Smooth muscle cell (in vitro differentiated cells): ENCODE data around the gene STARD10. TPM values are rescaled to one million over a fixed set of nuclear protein-coding genes. Genes with fewer than 3 reads are reported as not detected.

Experiments used
- DNase-seq: peaks from one replicate; lab custom pipeline; 2025; ENCODE audit not compliant: unreplicated experiment; lab: John Stamatoyannopoulos, UW
- H2AFZ ChIP-seq: fragments of 200-600 bp; sonication (generic); 2 replicates; pipeline ENCODE4 v1.6.0; 2016; ENCODE audit warnings: antibody characterized with exemption, low read depth, mild to moderate bottlenecking
- H3F3A ChIP-seq: fragments of 200-600 bp; sonication (generic); 2 replicates; pipeline ENCODE4 v1.6.0; 2017; ENCODE audit warnings: antibody characterized with exemption, low read depth
- H3K27ac ChIP-seq: fragments of 200-600 bp; sonication (generic); 2 replicates; pipeline ENCODE4 v1.5.1; 2016; ENCODE audit warnings: low read depth, mild to moderate bottlenecking
- H3K27me3 ChIP-seq: fragments of 200-600 bp; sonication (generic); 2 replicates; pipeline ENCODE4 v1.6.1; 2016; ENCODE audit warnings: low read depth, mild to moderate bottlenecking
- H3K36me3 ChIP-seq: fragments of 200-600 bp; sonication (generic); 2 replicates; pipeline ENCODE4 v1.5.1; 2016; ENCODE audit warnings: low read depth
- H3K4me1 ChIP-seq: fragments of 200-600 bp; sonication (generic); 2 replicates; pipeline ENCODE4 v1.5.1; 2016; ENCODE audit warnings: low read depth
- H3K4me2 ChIP-seq: fragments of 200-600 bp; sonication (generic); 2 replicates; pipeline ENCODE4 v1.6.0; 2016; ENCODE audit warnings: mild to moderate bottlenecking
- H3K4me3 ChIP-seq: fragments of 200-600 bp; sonication (generic); 2 replicates; pipeline ENCODE4 v1.5.1; 2016; ENCODE audit warnings: mild to moderate bottlenecking
- H3K79me2 ChIP-seq: fragments of 200-600 bp; sonication (generic); 2 replicates; pipeline ENCODE4 v1.6.0; 2016; ENCODE audit warnings: low read depth, mild to moderate bottlenecking
- H3K9ac ChIP-seq: fragments of 200-600 bp; sonication (generic); 2 replicates; pipeline ENCODE4 v1.6.0; 2016; ENCODE audit warnings: low read depth
- H3K9me3 ChIP-seq: fragments of 200-600 bp; sonication (generic); replicated peaks from 2 replicates; pipeline ENCODE4 v1.5.1; 2016; ENCODE audit warnings: low read depth
- H4K20me1 ChIP-seq: fragments of 200-600 bp; sonication (generic); 2 replicates; pipeline ENCODE4 v1.6.0; 2016; ENCODE audit warnings: low read depth
- CTCF ChIP-seq: fragments of 200-600 bp; sonication (generic); IDR thresholded peaks from 2 replicates; pipeline ENCODE4 v1.5.1; 2017; ENCODE audit warnings: borderline replicate concordance, mild to moderate bottlenecking, antibody characterized with exemption; ENCODE audit not compliant: insufficient read depth, poor library complexity, severe bottlenecking
- WGBS: methylation state at CpG from one replicate; pipeline ENCODE4 v1.1.7; 2016; ENCODE audit warnings: low lambda C conversion rate; 5-methylcytosine and 5-hydroxymethylcytosine counted together
- polyA plus RNA-seq: library from polyadenylated mRNA; unstranded; fragments of >200 nt; fragmentation: Nextera tagmentation; extraction: Ambion mirVana; gene quantifications from 2 replicates; pipeline ENCODE4 v1.2.1, GENCODE V29; 2016
- total RNA-seq: library from RNA; depleted of rRNA; stranded (reverse); fragments of >200 nt; gene quantifications from 2 replicates; pipeline ENCODE4 v1.2.3, GENCODE V29; 2014

STARD10 gene
- total and polyA plus RNA-seq, 2 experiments from 2014 or later: 87.7 to 130 TPM

- WGBS: 97% methylated on average over 5 of the region's 5 CpGs
- no peak for TF ChIP-seq CTCF
- no peaks in the 10 kb centered on the region for H3K27me3 ChIP-seq
- no peak overlapping the region for H3K27ac ChIP-seq
- peaks cover 12% of the 10 kb centered on the region for H3F3A ChIP-seq
- H3K36me3 ChIP-seq: no peaks in the 10 kb centered on the region
- H3K4me1 ChIP-seq: peaks cover 4% of the 10 kb centered on the region
- H3K79me2 ChIP-seq: no peaks in the 10 kb centered on the region
- H3K9me3 ChIP-seq: no peaks in the 10 kb centered on the region
- DNase-seq: no peak
- no peaks in the 10 kb centered on the region for H4K20me1 ChIP-seq
- no peak overlapping the region for H2AFZ ChIP-seq
- H3K9ac ChIP-seq: no peak overlapping the region
- no peak overlapping the region for H3K4me2 ChIP-seq
- no peak overlapping the region for H3K4me3 ChIP-seq
Observed at GRCh38 chr11:72834905-72835304, 41.1 kb upstream of the STARD10 start.

DNA sequence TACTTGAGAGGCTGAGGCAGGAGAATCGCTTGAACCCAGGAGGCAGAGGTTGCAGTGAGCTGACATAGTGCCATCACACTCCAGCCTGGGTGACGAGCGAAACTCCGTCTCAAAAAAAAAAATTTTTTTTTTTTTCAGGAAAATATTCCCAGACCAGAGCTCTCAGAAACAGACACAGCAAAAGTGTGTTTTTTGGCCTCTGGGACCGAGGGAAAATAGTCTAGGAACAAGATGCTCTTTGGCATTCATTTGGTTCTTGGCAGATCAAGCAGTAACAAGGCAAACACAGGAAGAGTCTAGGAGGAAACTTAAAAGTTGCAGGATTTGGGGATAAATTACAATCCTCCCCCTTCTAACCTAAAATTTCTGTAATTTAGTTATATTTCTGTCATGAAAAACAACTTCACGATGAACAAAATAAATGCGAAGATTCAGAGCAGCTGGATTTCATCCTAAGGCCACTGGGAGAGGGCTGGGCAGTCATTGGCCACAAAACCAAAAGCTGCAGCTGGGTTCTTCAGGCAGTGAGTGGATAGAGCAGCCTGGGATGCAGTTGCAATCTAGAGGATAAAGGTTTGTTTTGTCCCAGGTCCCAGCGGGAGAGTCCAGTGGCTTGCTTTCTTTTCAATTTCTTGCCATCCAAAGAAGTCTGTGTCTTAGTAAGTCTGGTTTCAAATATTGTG lies 40.1 kb upstream of the STARD10 start:
- H3K9me3 ChIP-seq: no peaks in the 10 kb centered on the region
- H3F3A ChIP-seq: peaks cover 6% of the 10 kb centered on the region
- no peak for TF ChIP-seq CTCF
- H3K27ac ChIP-seq: no peak overlapping the region
- no peak overlapping the region for H2AFZ ChIP-seq
- no peaks in the 10 kb centered on the region for H3K36me3 ChIP-seq
- no peak overlapping the region for H3K4me2 ChIP-seq
- H3K4me1 ChIP-seq: peaks cover 4% of the 10 kb centered on the region
- H3K27me3 ChIP-seq: no peaks in the 10 kb centered on the region
- H3K79me2 ChIP-seq: no peaks in the 10 kb centered on the region
- no peak overlapping the region for H3K9ac ChIP-seq
- H3K4me3 ChIP-seq: no peak overlapping the region
- 75% methylated on average over 8 of the region's 8 CpGs for WGBS
- DNase-seq: no peak
- no peaks in the 10 kb centered on the region for H4K20me1 ChIP-seq

GRCh38 chr11:72833083-72833733 lies 39.4 kb upstream of the STARD10 start:
- 95% methylated on average over 5 of the region's 5 CpGs for WGBS
- no peak overlapping the region for H3K4me3 ChIP-seq
- H3K27ac ChIP-seq: no peak overlapping the region
- no peaks in the 10 kb centered on the region for H3K9me3 ChIP-seq
- H3K79me2 ChIP-seq: no peaks in the 10 kb centered on the region
- peaks cover 4% of the 10 kb centered on the region for H3K4me1 ChIP-seq
- H4K20me1 ChIP-seq: no peaks in the 10 kb centered on the region
- no peak overlapping the region for H3K9ac ChIP-seq
- H3K4me2 ChIP-seq: no peak overlapping the region
- peaks cover 6% of the 10 kb centered on the region for H3F3A ChIP-seq
- DNase-seq: no peak
- no peaks in the 10 kb centered on the region for H3K36me3 ChIP-seq
- no peak overlapping the region for H2AFZ ChIP-seq
- TF ChIP-seq CTCF: no peak
- no peaks in the 10 kb centered on the region for H3K27me3 ChIP-seq
